Measurements from ENCODE around the gene SBF2. TPM values are rescaled to one million over a fixed set of nuclear protein-coding genes. Genes with fewer than 3 reads are reported as not detected.

SBF2 gene
- total RNA-seq, 1 donor from 2014 or later = 38.5 TPM

- H3K36me3 ChIP-seq = no peaks in the 10 kb centered on the region
- peaks cover 63% of the 10 kb centered on the region for H3K4me1 ChIP-seq
- intact Hi-C loops (cut with DNase I) = loop anchor here (5.0 to 10.0 kb wide), 2 partner anchors 104 to 551 kb away; no protein-coding TSS in a partner anchor
- no peak for DNase-seq
- no peaks in the 10 kb centered on the region for H3K9me3 ChIP-seq
- H3K27me3 ChIP-seq = peaks cover 2% of the 10 kb centered on the region
- peak overlapping the region; percentile 69 for H3K27ac ChIP-seq
- ATAC-seq = no peak
- TF ChIP-seq CTCF (IDR thresholded peaks at IDR 0.05) = no peak
- H3K4me3 ChIP-seq = peak overlapping the region; percentile 66
These were observed 14.4 kb upstream of the SBF2 start for GRCh38 chr11:10308201-10308954.

- ATAC-seq = peak; percentile 79
- Histone ChIP-seq H3K4me1 (peaks cover 63% of the 10 kb centered on the region), H3K4me3 (peak overlapping the region; percentile 66), H3K27me3 (peaks cover 2% of the 10 kb centered on the region), H3K9me3 (no peaks in the 10 kb centered on the region), H3K36me3 (no peaks in the 10 kb centered on the region), H3K27ac (peak overlapping the region; percentile 69)
- peak; percentile 98 for TF ChIP-seq CTCF (IDR thresholded peaks at IDR 0.05)
- DNase-seq = peak; percentile 91
- intact Hi-C loops (cut with DNase I) = loop anchor here (5.0 to 10.0 kb wide), 2 partner anchors 103 to 550 kb away; no protein-coding TSS in a partner anchor
These were observed 13.6 kb upstream of the SBF2 start for GRCh38 chr11:10307400-10308200.

- ATAC-seq (no peak), DNase-seq (no peak)
- intact Hi-C loops (cut with DNase I) = loop anchor here (5.0 to 10.0 kb wide), 2 partner anchors 102 to 550 kb away; no protein-coding TSS in a partner anchor
- H3K4me3 ChIP-seq = peak overlapping the region; percentile 66
- peak overlapping the region; percentile 79 for H3K27ac ChIP-seq
- no peaks in the 10 kb centered on the region for H3K36me3 ChIP-seq
- H3K4me1 ChIP-seq = peaks cover 68% of the 10 kb centered on the region
- H3K9me3 ChIP-seq = no peaks in the 10 kb centered on the region
- peaks cover 2% of the 10 kb centered on the region for H3K27me3 ChIP-seq
- no peak for TF ChIP-seq CTCF (IDR thresholded peaks at IDR 0.05)
These were observed 13.0 kb upstream of the SBF2 start for GRCh38 chr11:10307022-10307399.

- H3K4me1 ChIP-seq = peaks cover 70% of the 10 kb centered on the region
- peak overlapping the region; percentile 66 for H3K4me3 ChIP-seq
- no peak for DNase-seq
- peaks cover 2% of the 10 kb centered on the region for H3K27me3 ChIP-seq
- H3K27ac ChIP-seq = peak overlapping the region; percentile 79
- H3K9me3 ChIP-seq = no peaks in the 10 kb centered on the region
- no peaks in the 10 kb centered on the region for H3K36me3 ChIP-seq
- intact Hi-C loops (cut with DNase I) = loop anchor here (5.0 to 10.0 kb wide), 2 partner anchors 101 to 549 kb away; no protein-coding TSS in a partner anchor
- no peak for ATAC-seq
- TF ChIP-seq CTCF (IDR thresholded peaks at IDR 0.05) = no peak
These were observed 12.2 kb upstream of the SBF2 start for GRCh38 chr11:10305964-10306918.

Data from upper lobe of right lung (tissue), 1 donor.